Loucy (cell line): Measurements from ENCODE around the gene MS4A14.
A peak's percentile ranks its signal among the peaks of the same experiment; 100 is the strongest.

Experiments
- H2AFZ ChIP-seq: fragments of 200-600 bp; sonication (generic); 2 replicates; pipeline ENCODE4 v1.6.0; 2016; ENCODE audit warnings: antibody characterized with exemption, mild to moderate bottlenecking, low read length, moderate library complexity
- H3F3A ChIP-seq: fragments of 200-600 bp; 2 replicates; pipeline ENCODE4 v1.6.0; 2016; ENCODE audit warnings: antibody characterized with exemption, low read depth, mild to moderate bottlenecking
- H3K27me3 ChIP-seq: fragments of 200-600 bp; sonication (generic); 2 replicates; pipeline ENCODE4 v1.6.1; 2014; ENCODE audit warnings: low read length, mild to moderate bottlenecking; ENCODE audit not compliant: insufficient read depth, poor library complexity, severe bottlenecking
- H3K36me3 ChIP-seq: fragments of 200-600 bp; sonication (generic); 2 replicates; pipeline ENCODE4 v1.6.1; 2016; ENCODE audit warnings: low read length; ENCODE audit not compliant: insufficient read depth
- H3K4me1 ChIP-seq: fragments of 200-600 bp; sonication (generic); 2 replicates; pipeline ENCODE4 v1.5.1; 2014; ENCODE audit warnings: low read length, mild to moderate bottlenecking; ENCODE audit not compliant: insufficient read depth, poor library complexity, severe bottlenecking
- H3K4me2 ChIP-seq: fragments of 200-600 bp; sonication (generic); 2 replicates; pipeline ENCODE4 v1.6.0; 2014; ENCODE audit warnings: antibody characterized with exemption, low read length, low read depth, mild to moderate bottlenecking; ENCODE audit not compliant: poor library complexity, severe bottlenecking
- H3K4me3 ChIP-seq: fragments of 200-600 bp; sonication (generic); 2 replicates; pipeline ENCODE4 v1.5.1; 2014; ENCODE audit warnings: low read length, mild to moderate bottlenecking, mixed read lengths; ENCODE audit not compliant: poor library complexity, severe bottlenecking
- H3K79me2 ChIP-seq: fragments of 200-600 bp; sonication (generic); 2 replicates; pipeline ENCODE4 v1.6.1; 2014; ENCODE audit warnings: low read length; ENCODE audit not compliant: insufficient read depth
- H3K9ac ChIP-seq: fragments of 200-600 bp; sonication (generic); 2 replicates; pipeline ENCODE4 v1.6.0; 2014; ENCODE audit warnings: mild to moderate bottlenecking, low read depth, low read length, moderate library complexity; ENCODE audit not compliant: poor library complexity, severe bottlenecking
- H3K9me2 ChIP-seq: fragments of 200-600 bp; sonication (generic); replicated peaks from 2 replicates; pipeline ENCODE4 v1.6.1; 2016; ENCODE audit warnings: low read depth, low read length, mixed read lengths
- H3K9me3 ChIP-seq: fragments of 200-600 bp; sonication (generic); 2 replicates; pipeline ENCODE4 v1.6.1; 2014; ENCODE audit warnings: mild to moderate bottlenecking, antibody characterized with exemption, low read length, low read depth; ENCODE audit not compliant: insufficient read depth
- H4K20me1 ChIP-seq: fragments of 200-600 bp; sonication (generic); 2 replicates; pipeline ENCODE4 v1.6.0; 2014; ENCODE audit warnings: antibody characterized with exemption, low read length, mild to moderate bottlenecking; ENCODE audit not compliant: insufficient read depth, poor library complexity, severe bottlenecking
- EZH2phosphoT487 ChIP-seq: fragments of 200-600 bp; IDR thresholded peaks from 2 replicates; pipeline ENCODE4 v1.6.1; 2018; ENCODE audit warnings: antibody characterized with exemption, mild to moderate bottlenecking, moderate library complexity, borderline replicate concordance
- TF ChIP-seq, protein P1 (sequence below): fragments of 200-600 bp; sonication (generic); conservative IDR thresholded peaks from 2 replicates; pipeline ENCODE4 v1.5.1; 2014; ENCODE audit warnings: mild to moderate bottlenecking, antibody characterized with exemption, low read length

The MS4A14 gene

DNA sequence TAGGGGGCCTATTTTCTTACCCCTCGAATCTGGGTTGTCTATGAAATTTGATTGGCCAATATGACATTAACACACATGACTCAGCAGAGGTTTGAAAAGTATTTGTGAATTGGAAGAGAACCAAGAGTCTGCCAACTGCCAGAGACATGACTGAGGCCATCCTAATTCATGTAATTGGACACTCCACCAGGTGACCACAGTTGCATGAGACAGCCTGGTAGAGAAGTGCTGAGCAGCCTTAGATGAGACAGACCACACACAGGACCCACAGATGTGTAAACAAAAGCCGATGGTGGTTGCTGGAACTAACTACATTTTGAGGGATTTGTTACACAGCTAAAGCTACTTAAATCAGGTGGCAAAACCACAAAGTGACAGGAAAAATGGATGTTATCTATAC is 32.3 kb downstream of the MS4A14 start:
- Histone ChIP-seq H2AFZ (0 out of 2 replicates have a peak overlapping the region, but pooled peaks have one; percentile 32), H3K9ac (no peak overlapping the region), H3K4me2 (peak overlapping the region; percentile 2)

DNA sequence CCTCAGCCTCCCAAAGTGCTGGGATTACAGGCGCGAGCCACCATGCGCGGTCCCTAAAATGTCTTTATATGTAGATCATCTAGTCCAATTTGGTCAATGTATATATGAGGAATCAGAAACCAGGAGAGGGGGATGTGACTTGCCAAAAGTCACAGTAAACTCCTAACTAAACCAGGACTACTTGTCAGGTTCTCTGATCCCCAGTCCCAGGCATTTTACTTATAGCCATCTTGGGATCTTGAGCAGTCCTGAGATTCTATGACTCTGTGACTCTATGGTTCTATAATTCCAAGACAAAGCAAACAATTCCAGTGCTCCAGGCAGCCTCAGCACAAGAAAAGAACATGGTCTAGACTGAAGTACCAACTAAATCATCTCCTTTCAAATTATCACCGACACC is 33.0 kb downstream of the MS4A14 start, which contains the start of gene MS4A5:
Gene MS4A5 (plus strand): TSS at position 301 of the 400 bp plus-strand sequence. CDS start 103 bp downstream, outside the sequence.
- Histone ChIP-seq H3K36me3 (no peaks in the 10 kb centered on the region), H3K4me1 (peaks cover 7% of the 10 kb centered on the region), H3K9me2 (no peaks in the 10 kb centered on the region), H3K79me2 (no peaks in the 10 kb centered on the region), H3K9ac (no peak within 1 kb of the TSS), H3K4me3 (no peak within 1 kb of the TSS), H3F3A (no peaks in the 10 kb centered on the region), H3K9me3 (no peaks in the 10 kb centered on the region), H3K4me2 (peak within 1 kb of the TSS; percentile 2), H3K27me3 (no peaks in the 10 kb centered on the region), H2AFZ (0 out of 2 replicates have a peak within 1 kb of the TSS, but pooled peaks have one; percentile 32), H4K20me1 (no peaks in the 10 kb centered on the region)
- TF ChIP-seq, protein P1, sequence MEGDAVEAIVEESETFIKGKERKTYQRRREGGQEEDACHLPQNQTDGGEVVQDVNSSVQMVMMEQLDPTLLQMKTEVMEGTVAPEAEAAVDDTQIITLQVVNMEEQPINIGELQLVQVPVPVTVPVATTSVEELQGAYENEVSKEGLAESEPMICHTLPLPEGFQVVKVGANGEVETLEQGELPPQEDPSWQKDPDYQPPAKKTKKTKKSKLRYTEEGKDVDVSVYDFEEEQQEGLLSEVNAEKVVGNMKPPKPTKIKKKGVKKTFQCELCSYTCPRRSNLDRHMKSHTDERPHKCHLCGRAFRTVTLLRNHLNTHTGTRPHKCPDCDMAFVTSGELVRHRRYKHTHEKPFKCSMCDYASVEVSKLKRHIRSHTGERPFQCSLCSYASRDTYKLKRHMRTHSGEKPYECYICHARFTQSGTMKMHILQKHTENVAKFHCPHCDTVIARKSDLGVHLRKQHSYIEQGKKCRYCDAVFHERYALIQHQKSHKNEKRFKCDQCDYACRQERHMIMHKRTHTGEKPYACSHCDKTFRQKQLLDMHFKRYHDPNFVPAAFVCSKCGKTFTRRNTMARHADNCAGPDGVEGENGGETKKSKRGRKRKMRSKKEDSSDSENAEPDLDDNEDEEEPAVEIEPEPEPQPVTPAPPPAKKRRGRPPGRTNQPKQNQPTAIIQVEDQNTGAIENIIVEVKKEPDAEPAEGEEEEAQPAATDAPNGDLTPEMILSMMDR = no peak
- TF ChIP-seq EZH2phosphoT487 = no peak

More for the DNA sequence above, 32.3 kb downstream of the MS4A14 start:
- Histone ChIP-seq H3F3A (no peaks in the 10 kb centered on the region), H3K79me2 (no peaks in the 10 kb centered on the region), H3K4me1 (peaks cover 7% of the 10 kb centered on the region), H3K9me2 (no peaks in the 10 kb centered on the region), H3K4me3 (no peak overlapping the region), H4K20me1 (no peaks in the 10 kb centered on the region), H3K27me3 (no peaks in the 10 kb centered on the region), H3K36me3 (no peaks in the 10 kb centered on the region), H3K9me3 (no peaks in the 10 kb centered on the region)
- TF ChIP-seq, protein P1 = no peak
- no peak for TF ChIP-seq EZH2phosphoT487

DNA sequence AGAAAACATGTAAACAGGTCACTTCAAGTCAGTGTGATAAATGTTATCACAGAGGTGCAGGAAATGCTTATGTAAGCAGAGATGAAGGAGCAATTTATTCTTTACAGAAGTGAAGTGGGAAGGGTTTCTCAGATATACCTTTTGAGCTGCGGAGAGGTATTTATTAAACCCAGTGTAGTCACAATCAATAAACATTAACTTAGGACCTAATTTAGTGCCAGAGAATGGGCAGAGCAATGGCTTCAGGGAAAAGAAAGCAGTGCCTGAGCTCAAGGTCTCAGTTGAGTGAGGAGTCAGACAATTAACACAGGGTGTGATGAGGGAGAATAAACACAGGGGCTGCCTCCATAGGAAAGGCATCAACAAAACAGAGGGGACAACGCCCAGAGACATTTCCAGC is 35.0 kb downstream of the MS4A14 start:
- Histone ChIP-seq H3K9me2 (no peaks in the 10 kb centered on the region), H3K4me1 (peaks cover 7% of the 10 kb centered on the region), H3K9me3 (no peaks in the 10 kb centered on the region), H3K4me2 (no peak overlapping the region), H2AFZ (no peak overlapping the region), H3K27me3 (no peaks in the 10 kb centered on the region), H3K79me2 (no peaks in the 10 kb centered on the region), H3K36me3 (no peaks in the 10 kb centered on the region), H4K20me1 (no peaks in the 10 kb centered on the region), H3K9ac (no peak overlapping the region), H3K4me3 (no peak overlapping the region), H3F3A (no peaks in the 10 kb centered on the region)
- TF ChIP-seq, protein P1 = no peak
- TF ChIP-seq EZH2phosphoT487 = no peak
